Hematopoietic multipotent progenitor cell treated with erythropoietin and hydrocortisone succinate and interleukin-3 and kit ligand, for 4 days (in vitro differentiated cells): ENCODE measurements around the gene GPC1.

Experiments
- DNase-seq: peaks from one replicate; pipeline ENCODE4 v3.0.0-alpha.2; 2015

Gene GPC1

GRCh38 chr2:240457223-240458043, 22.0 kb downstream of the GPC1 start:
- DNase-seq = no peak

GRCh38 chr2:240458044-240458899, 22.8 kb downstream of the GPC1 start:
- DNase-seq = no peak

GRCh38 chr2:240458900-240459391, 23.5 kb downstream of the GPC1 start:
- DNase-seq = no peak

GRCh38 chr2:240459401-240460252, 24.2 kb downstream of the GPC1 start:
- no peak for DNase-seq

- DNase-seq = no peak
Measured at GRCh38 chr2:240460253-240460711, 24.8 kb downstream of the GPC1 start.

- no peak for DNase-seq
Measured at GRCh38 chr2:240460781-240461431, 25.4 kb downstream of the GPC1 start.

GRCh38 chr2:240461471-240462072, 26.1 kb downstream of the GPC1 start:
- DNase-seq = no peak

- DNase-seq = no peak
Measured at GRCh38 chr2:240462073-240462706, 26.7 kb downstream of the GPC1 start.

GRCh38 chr2:240462707-240463273, 27.3 kb downstream of the GPC1 start:
- no peak for DNase-seq

- DNase-seq = no peak
Measured at GRCh38 chr2:240463274-240463865, 27.9 kb downstream of the GPC1 start.

GRCh38 chr2:240463866-240464481, 28.5 kb downstream of the GPC1 start:
- no peak for DNase-seq

GRCh38 chr2:240464514-240465241, 29.2 kb downstream of the GPC1 start:
- DNase-seq = no peak

GRCh38 chr2:240465268-240465764, 29.9 kb downstream of the GPC1 start:
- no peak for DNase-seq

- no peak for DNase-seq
Measured at GRCh38 chr2:240465765-240466578, 30.5 kb downstream of the GPC1 start.

- no peak for DNase-seq
Measured at GRCh38 chr2:240466579-240467148, 31.2 kb downstream of the GPC1 start.

GRCh38 chr2:240467149-240467642, 31.7 kb downstream of the GPC1 start:
- no peak for DNase-seq

GRCh38 chr2:240467659-240468302, 32.3 kb downstream of the GPC1 start:
- DNase-seq = no peak
